A549 (cell line): ENCODE results near the gene PCDHB13.

Experiments used
- CEBPB ChIP-seq, 2 experiments: fragments of >200 bp in 1 of 2; sonication (Bioruptor Twin) in 1 of 2; formaldehyde crosslinking in 1 of 2; IDR thresholded peaks; 2 replicates each; pipeline ENCODE4 v1.6.1; 2012 to 2016
- CTCF ChIP-seq: fragments of >200 bp; sonication (Bioruptor Twin); formaldehyde crosslinking; IDR thresholded peaks from 3 replicates; pipeline ENCODE4 v1.5.1; 2016
- MAFK ChIP-seq: fragments of 450-650 bp; IDR thresholded peaks from 2 replicates; pipeline ENCODE4 v1.6.1; 2014; ENCODE audit not compliant: partially characterized antibody
- POLR2A ChIP-seq: IDR thresholded peaks from 2 replicates; pipeline ENCODE4 v1.6.1; 2012; ENCODE audit warnings: mild to moderate bottlenecking, low read length
- RAD21 ChIP-seq, 2 experiments: fragments of >200 bp in 1 of 2; sonication (Bioruptor Twin) in 1 of 2; formaldehyde crosslinking in 1 of 2; IDR thresholded peaks in 1 of 2; conservative IDR thresholded peaks in 1 of 2; 2 replicates in 1 of 2; 3 replicates in 1 of 2; pipeline ENCODE4 v1.6.1; 2012 to 2018; ENCODE audit warnings: inconsistent platforms in 1 of 2
- RARB ChIP-seq: fragments of 250-450 bp; sonication (Bioruptor Pico); IDR thresholded peaks from 2 replicates; pipeline ENCODE4 v1.8.0; 2021; ENCODE audit warnings: mild to moderate bottlenecking, moderate library complexity
- RCOR1 ChIP-seq: fragments of 150-350 bp; IDR thresholded peaks from 2 replicates; pipeline ENCODE4 v1.6.1; 2014; ENCODE audit warnings: antibody characterized with exemption, low read length, low read depth

- peak; percentile 68 for TF ChIP-seq MAFK
- TF ChIP-seq RAD21 (conservative IDR thresholded peaks at IDR 0.05 in 1 of 2, IDR thresholded peaks at IDR 0.05 in 1 of 2): no peak
- TF ChIP-seq CTCF: no peak
- no peak for TF ChIP-seq RARB
- TF ChIP-seq RCOR1: no peak
- no peak for TF ChIP-seq CEBPB (IDR thresholded peaks at IDR 0.05)
- no peak for TF ChIP-seq POLR2A
Observed at GRCh38 chr5:141236516-141237313, 23.0 kb downstream of the PCDHB13 start.
